ENCODE measurements around the gene PPARG.

DNA sequence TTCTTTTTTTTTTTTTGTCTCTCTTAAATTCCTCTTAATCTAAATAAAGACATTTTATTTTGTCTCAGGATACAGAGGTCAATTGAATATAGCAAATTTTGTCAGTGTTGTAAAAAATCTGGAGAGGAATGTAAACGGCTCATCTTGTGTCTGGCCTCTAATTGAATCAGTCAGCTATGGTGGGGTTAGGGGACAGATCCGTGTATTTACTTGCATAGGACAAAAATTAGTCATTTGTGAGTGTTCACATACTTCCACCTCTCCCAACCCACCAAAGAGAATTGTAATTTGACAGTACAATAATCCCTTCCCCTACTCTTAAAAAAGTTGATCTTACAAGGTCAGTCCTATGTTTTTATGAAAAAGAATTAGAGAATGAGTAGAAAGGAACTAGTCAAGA is 18.3 kb downstream of the PPARG start:
- TF ChIP-seq, protein P1, sequence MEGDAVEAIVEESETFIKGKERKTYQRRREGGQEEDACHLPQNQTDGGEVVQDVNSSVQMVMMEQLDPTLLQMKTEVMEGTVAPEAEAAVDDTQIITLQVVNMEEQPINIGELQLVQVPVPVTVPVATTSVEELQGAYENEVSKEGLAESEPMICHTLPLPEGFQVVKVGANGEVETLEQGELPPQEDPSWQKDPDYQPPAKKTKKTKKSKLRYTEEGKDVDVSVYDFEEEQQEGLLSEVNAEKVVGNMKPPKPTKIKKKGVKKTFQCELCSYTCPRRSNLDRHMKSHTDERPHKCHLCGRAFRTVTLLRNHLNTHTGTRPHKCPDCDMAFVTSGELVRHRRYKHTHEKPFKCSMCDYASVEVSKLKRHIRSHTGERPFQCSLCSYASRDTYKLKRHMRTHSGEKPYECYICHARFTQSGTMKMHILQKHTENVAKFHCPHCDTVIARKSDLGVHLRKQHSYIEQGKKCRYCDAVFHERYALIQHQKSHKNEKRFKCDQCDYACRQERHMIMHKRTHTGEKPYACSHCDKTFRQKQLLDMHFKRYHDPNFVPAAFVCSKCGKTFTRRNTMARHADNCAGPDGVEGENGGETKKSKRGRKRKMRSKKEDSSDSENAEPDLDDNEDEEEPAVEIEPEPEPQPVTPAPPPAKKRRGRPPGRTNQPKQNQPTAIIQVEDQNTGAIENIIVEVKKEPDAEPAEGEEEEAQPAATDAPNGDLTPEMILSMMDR (IDR thresholded peaks at IDR 0.05) = no peak
- TF ChIP-seq EP300 (IDR thresholded peaks at IDR 0.05) = no peak
- no peak for TF ChIP-seq POLR2A (IDR thresholded peaks at IDR 0.05)

Measured in suprapubic skin (tissue), 3 donors.